LNCaP clone FGC (cell line): ENCODE results near the gene SMOC2.

Source experiments
- DNase-seq: peaks from one replicate; pipeline ENCODE4 v3.0.0-alpha.2; 2011; ENCODE audit warnings: low read depth
- H3K4me3 ChIP-seq: 2 replicates; pipeline ENCODE4 v1.5.1; 2011; ENCODE audit warnings: mild to moderate bottlenecking, low read depth, low read length, control low read depth
- TF ChIP-seq, protein P1 (sequence below): IDR thresholded peaks from 2 replicates; pipeline ENCODE4 v1.5.1; 2012; ENCODE audit warnings: mild to moderate bottlenecking; ENCODE audit not compliant: control insufficient read depth, insufficient read depth; ENCODE audit errors: extremely low read depth

The SMOC2 gene

DNA sequence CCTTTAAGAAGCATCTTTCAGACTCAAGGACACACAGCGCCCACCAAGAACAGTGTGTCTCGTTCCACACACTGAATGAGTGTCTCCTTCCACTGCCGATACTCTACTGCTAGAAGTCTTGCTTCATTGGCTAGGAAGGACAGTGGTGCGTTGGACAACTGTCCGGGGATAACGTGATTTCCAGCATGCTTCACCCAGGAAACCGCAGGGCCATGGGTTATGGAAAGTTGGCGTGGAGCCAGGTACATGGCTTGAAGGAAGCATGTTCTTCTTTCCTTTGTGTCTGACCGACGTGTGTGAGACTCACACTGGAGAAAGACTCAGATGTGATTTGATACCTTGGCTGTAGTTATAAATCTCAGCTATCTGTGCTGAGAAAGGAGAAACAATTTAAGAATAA lies 73.2 kb downstream of the SMOC2 start:
- H3K4me3 ChIP-seq: no peak overlapping the region
- no peak for DNase-seq
- TF ChIP-seq, protein P1, sequence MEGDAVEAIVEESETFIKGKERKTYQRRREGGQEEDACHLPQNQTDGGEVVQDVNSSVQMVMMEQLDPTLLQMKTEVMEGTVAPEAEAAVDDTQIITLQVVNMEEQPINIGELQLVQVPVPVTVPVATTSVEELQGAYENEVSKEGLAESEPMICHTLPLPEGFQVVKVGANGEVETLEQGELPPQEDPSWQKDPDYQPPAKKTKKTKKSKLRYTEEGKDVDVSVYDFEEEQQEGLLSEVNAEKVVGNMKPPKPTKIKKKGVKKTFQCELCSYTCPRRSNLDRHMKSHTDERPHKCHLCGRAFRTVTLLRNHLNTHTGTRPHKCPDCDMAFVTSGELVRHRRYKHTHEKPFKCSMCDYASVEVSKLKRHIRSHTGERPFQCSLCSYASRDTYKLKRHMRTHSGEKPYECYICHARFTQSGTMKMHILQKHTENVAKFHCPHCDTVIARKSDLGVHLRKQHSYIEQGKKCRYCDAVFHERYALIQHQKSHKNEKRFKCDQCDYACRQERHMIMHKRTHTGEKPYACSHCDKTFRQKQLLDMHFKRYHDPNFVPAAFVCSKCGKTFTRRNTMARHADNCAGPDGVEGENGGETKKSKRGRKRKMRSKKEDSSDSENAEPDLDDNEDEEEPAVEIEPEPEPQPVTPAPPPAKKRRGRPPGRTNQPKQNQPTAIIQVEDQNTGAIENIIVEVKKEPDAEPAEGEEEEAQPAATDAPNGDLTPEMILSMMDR: no peak

DNA sequence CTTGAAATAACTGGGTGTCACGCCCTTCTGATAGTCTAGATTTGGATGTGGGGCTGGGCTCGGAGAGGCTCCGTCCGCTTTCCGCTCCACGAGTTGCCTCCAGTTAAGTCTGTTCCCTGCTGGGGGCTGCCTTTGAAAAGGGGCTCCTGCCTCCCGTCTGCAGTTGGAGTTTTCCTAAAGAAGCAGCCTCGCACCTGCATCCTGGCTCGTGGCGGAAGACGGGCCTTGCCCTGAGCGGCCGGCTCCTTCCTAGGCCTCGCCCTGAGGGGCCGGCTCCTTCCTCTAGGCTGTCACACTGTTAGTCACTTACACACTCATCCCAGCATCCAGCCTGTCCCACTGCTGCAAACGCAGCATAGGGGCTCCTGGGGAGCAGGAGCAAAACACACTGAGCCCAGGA lies 74.4 kb downstream of the SMOC2 start:
- TF ChIP-seq, protein P1: no peak
- DNase-seq: no peak

DNA sequence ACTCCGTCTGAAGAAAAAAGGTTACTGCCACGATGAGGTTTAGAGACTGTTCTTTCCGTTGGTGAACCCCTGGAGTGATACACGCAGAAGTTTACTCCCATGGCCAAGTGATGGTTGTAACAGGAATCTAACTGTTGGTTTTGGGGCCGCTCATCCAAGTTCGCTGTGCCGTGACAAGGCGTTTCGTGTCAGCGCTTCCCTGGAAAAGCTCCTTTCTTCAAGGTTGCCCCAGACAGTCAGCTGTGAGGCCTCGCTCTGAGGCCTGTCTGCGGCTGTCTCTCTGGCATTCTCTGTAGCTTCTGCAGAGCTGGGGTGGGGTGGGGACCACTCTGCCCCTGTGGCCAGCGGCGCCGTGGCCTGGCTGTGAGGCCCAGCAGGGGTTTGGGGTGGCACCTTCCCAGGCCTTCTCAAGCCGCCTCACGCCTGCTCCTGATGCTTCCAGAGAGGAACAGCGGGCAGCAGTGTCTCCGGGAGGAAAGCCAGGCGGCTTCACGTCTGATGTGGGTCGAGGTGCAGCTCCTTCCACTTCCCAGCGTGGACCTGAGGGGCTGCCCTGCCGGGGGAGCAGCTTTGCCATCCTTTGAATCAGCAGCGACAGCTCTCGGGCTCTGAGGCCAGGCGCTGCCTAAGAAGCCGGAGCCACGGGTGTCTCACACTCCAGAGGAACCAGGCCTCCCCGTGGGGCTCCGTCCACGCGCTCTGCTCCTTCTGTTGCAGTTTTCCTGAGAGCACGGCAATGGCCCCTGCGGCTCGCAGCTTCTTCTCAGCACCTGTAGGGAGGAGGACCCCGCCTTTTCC lies 76.2 kb downstream of the SMOC2 start:
- no peak for DNase-seq
- TF ChIP-seq, protein P1: no peak
- H3K4me3 ChIP-seq: no peak overlapping the region

More for the DNA sequence above, 74.4 kb downstream of the SMOC2 start:
- no peak overlapping the region for H3K4me3 ChIP-seq

DNA sequence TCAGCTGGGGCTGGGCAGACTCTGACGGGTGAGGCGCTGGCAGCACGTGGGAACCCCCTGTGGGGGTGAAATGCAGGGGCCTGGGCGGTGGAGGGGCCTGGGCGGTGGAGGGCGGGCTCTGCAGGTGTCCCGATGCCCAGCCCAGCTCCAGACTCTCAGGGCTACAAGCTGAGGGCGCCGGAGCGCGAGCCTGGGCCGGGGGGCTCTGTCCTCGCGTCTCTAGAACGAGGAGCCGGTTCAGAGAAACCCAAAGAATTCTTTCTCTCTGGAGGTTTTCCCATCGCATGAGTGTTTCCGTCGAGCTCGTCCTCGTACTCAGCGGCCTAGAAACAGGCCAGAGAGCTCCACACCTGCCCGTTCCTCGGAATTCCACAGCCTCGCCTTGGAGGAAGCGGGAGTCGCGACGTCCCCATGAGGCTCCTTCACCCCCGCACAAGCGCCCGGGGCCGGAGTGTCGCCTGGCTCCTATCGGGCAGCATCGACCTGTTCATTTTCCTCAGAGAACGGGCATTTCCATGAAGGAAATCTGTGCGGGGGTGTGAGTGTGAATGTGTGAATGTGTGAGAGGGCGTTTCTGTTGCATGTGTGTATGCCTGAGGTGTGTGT lies 76.9 kb downstream of the SMOC2 start:
- no peak overlapping the region for H3K4me3 ChIP-seq
- no peak for DNase-seq
- TF ChIP-seq, protein P1: no peak

DNA sequence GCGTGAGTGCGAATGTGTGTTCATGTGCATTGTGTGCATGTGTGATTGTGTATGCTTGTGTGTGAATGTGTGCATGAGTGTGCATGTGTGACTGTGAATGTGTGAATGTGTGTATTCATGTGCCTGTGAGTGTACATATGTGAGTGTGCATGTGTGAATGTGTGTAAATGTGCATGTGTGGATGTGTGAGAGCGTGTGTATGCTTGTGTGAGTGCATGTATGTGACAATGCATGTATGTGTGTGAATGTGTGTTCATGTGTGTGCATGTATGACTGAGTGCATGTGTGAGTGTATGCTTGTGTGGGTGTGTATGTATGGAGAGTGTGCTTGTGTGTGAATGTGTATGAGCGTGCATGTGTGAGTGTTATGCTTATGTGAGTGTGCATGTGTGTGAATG lies 77.4 kb downstream of the SMOC2 start:
- no peak for DNase-seq
- TF ChIP-seq, protein P1: no peak
- no peak overlapping the region for H3K4me3 ChIP-seq

DNA sequence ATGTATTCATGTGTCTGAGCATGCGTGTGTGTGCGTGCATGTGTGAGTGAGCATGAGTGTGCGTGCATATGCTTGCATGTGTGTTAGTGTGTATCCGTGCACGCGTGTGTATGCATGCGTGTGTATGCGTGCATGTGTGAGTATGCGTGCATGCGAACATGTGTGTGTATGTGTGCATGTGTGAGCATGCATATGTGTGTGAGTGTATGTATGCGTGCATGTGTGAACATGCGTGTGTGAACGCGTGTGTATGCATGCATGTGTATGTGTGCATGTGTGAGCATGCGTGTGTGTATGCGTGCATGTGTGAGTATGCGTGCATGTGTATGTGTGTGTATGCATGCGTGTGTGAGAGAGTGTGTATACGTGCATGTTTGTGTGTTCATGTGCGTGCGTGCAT lies 77.9 kb downstream of the SMOC2 start:
- TF ChIP-seq, protein P1: no peak
- no peak for DNase-seq
- no peak overlapping the region for H3K4me3 ChIP-seq
